GM19468 (cell line): ENCODE measurements around the gene NDUFV3.
A peak's percentile ranks its signal among the peaks of the same experiment; 100 is the strongest.
"Not testable (repeated sequence)": the region's sequence is repeated elsewhere in the genome, so short reads cannot be mapped to it uniquely, and the experiment has no call there.

Experiments used
- ATAC-seq: cut with Tn5 transposase; IDR thresholded peaks from one replicate; pipeline ENCODE4 v1.9.1; 2021; ENCODE audit warnings: mild to moderate bottlenecking, moderate library complexity, moderate number of reproducible peaks; ENCODE audit not compliant: unreplicated experiment; ENCODE audit errors: extremely low read depth

Gene NDUFV3

GRCh38 chr21:42878993-42879787, 13.9 kb upstream of the NDUFV3 start, which contains the start of gene WDR4:
TSS of gene WDR4 (minus strand) at chr21:42879539. CDS start at chr21:42879495, 44 bp downstream.
- ATAC-seq, result peak; percentile 75

GRCh38 chr21:42880352-42880751, 12.8 kb upstream of the NDUFV3 start:
- no peak for ATAC-seq

DNA sequence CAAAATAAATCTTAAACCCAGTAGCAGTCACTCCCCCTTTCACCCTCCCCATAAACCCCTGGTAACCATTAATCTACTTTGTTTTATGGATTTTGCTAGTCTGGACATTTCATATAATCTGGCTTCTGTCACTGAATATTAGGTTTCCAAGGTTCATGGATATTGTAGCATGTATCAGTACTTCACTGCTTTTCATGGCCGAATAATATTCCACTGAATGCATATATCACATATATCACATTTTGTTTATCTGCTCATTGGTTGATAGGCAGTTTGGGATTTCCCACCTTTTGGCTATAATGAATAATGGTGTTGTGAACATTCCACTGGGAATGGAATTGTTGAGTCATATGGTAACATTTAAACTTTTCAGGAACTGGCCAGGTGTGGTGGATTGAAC, 9.2 kb upstream of the NDUFV3 start:
- ATAC-seq, result no peak

DNA sequence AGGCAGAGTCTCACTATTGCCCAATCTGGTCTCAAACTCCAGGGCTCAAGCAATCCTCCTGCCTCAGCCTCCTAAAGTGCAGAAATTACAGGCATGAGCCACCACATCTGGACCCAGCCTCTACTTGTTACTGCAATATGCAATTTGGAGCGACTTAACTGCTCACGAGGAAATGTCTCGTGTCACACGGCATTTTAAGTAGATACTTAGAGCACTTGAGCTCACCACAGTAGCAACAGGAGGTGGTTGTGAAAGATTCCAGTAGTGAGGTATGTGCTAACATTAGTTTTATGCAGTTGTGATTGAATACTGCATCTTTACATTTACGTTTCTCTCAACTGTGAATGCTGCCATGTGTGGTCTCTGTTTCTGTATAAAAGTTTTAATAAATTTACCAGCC, 5.8 kb upstream of the NDUFV3 start:
- ATAC-seq, result no peak

- ATAC-seq, result no peak
Measured at GRCh38 chr21:42892582-42892930, 553 bp upstream of the NDUFV3 start.

GRCh38 chr21:42900446-42900845, 7.3 kb downstream of the NDUFV3 start:
- ATAC-seq, result no peak

DNA sequence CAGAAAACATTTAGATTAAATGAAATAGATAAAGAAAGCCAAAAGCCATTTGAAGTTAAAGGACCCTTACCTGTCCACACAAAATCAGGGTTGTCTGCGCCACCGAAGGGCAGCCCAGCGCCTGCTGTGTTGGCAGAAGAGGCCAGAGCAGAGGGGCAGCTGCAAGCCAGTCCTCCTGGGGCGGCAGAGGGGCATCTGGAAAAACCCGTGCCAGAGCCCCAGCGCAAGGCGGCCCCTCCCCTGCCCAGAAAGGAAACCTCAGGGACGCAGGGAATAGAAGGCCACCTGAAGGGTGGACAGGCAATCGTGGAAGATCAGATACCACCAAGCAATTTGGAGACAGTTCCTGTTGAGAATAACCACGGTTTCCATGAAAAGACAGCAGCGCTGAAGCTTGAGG, 10.7 kb downstream of the NDUFV3 start:
- no peak for ATAC-seq

GRCh38 chr21:42905195-42905594, 12.1 kb downstream of the NDUFV3 start:
- no peak for ATAC-seq

- no peak for ATAC-seq
Measured at GRCh38 chr21:42906233-42906632, 13.1 kb downstream of the NDUFV3 start.

GRCh38 chr21:42908484-42908883, 15.4 kb downstream of the NDUFV3 start:
- not testable (repeated sequence) for ATAC-seq

DNA sequence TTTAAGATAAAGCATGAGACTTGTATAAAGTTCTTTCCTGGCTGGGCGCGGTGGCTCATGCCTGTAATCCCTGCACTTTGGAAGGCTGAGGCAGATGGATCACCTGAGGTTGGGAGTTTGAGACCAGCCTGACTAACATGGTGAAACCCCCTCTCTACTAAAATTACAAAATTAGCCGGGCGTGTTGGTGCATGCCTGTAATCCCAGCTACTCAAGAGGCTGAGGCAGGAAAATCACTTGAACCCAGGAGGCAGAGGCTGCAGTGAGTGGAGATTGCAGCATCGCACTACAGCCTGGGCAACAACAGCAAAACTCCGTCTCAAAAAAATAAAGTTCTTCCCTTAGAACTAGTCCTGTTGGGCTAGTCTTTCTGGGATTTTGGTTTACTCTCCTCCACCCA, 18.8 kb downstream of the NDUFV3 start:
- ATAC-seq, result not testable (repeated sequence)

GRCh38 chr21:42913476-42913875, 20.4 kb downstream of the NDUFV3 start:
- ATAC-seq, result no peak

DNA sequence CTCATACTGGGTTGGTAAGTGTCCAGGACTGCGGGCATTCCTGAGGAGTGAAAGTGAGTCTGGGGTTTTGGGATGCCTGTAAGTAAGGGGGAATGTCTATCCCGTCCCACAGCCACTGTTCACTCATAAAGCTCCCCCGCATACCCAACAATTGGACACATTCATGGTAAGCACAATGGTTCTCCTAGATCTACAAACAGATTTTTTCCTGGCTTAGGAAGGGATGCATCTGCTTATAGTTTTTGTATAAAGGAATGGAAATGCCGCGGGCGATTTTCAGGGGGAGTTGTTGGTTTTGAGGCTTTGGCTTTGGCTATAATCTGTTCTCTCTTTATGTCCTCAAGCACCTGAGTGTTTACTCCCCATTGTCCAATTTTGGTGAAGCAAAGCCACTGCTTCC, 25.2 kb downstream of the NDUFV3 start:
- no peak for ATAC-seq

GRCh38 chr21:42921927-42922326, 28.8 kb downstream of the NDUFV3 start:
- no peak for ATAC-seq

- no peak for ATAC-seq
Measured at GRCh38 chr21:42922918-42923317, 29.8 kb downstream of the NDUFV3 start.

DNA sequence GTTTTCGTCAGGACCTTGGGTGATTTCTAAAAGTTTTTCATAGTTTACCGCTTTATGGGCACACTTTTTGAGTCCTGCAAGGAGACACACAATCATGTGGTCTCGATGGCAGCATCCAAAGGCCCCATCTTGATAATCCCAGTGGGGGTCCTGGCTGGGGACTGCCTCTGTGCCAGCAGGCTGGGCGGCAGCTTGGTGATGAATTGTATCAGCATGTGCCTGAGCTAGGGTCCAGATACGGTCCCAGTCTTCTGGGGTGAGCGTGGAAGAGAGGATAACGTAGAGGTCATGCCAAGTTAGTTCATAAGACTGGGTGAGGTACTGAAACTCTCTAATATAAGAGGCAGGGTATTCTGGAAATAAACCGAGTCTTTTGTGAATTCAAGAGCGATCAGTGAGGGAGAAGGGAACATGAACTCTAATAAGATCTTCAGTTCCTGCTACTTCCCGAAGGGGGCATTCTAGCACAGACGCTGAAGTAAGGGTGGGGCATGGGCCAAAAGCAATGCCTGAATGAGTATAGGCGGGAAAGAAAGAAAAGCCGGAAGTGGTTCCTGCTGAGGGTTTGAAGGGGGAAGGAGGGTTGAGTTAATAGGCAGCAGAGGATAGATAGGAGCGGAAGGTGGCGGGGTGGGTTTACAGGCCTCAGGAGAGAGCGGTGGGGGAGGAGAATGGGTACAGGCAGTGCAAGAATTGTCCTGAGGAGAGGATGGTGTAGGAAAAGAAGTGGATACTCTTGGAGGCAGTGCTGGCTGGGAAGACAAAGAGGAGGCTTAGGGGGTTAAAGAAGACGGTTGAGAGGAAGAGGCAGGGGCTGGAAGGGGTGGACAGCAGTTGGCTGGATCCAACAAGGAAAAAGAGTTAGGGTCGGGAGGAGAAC, 30.7 kb downstream of the NDUFV3 start:
- no peak for ATAC-seq

- ATAC-seq, result no peak
Measured at GRCh38 chr21:42924433-42924751, 31.3 kb downstream of the NDUFV3 start.

GRCh38 chr21:42925114-42925926, 32.2 kb downstream of the NDUFV3 start, which contains the start of gene ERVH48-1:
TSS of gene ERVH48-1 (minus strand) at chr21:42925630. CDS start at chr21:42919006, 6,624 bp downstream.
- no peak for ATAC-seq

DNA sequence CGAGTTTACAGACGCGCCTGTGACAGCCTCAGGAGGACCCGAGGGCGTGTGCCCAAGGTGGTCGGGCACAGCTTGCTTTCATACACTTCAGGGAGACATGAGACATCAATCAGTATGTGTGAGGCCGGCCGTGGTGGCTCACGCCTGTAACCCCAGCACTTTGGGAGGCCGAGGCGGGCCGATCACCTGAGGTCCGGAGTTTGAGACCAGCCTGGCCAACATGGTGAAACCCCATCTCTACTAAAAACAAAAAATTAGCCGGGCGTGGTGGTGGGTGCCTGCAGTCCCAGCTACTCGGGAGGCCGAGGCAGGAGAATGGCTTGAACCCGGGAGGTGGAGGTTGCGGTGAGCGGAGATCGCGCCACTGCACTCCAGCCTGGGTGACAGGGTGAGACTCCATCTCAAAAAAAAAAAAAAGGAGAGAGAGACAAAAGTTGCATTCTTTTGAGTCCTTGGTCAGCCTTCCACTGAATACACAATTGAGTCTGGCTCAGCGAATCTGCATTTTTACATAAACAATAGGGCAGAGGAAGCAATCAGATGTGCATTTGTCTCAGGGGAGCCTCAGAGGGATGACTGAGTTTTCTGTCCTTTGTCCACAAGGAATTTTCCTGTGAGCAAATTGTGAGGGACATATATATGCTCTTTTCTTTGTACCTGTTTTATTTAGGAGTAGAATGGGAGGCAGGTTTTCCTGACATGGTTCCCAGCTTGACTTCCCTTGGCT, 34.5 kb downstream of the NDUFV3 start:
- ATAC-seq, result not testable (repeated sequence)

DNA sequence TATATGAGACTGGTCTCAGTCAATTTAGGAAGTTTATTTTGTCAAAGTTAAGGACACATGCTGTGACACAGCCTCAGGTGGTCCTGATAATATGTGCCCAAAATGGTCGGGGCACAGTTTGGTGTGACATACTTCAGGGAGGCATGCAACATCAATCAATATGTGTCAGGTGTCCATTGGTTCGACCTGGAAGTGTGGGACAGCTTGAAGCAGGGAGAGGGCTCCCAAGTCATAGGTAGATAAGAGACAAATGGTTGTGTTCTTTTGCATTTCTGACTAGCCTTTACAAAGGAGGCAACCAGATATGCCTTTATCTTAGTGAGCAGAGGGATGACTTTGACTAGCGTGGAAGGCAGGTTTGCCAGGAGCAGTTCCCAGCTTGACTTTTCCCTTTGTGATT, 36.9 kb downstream of the NDUFV3 start:
- no peak for ATAC-seq
